G401.6 (cell line): ENCODE measurements around the gene OLAH.
"Not testable (repeated sequence)": the region's sequence is repeated elsewhere in the genome, so short reads cannot be mapped to it uniquely, and the experiment has no call there.

Experiments
- FAIRE-seq: peaks from 2 replicates; lab custom pipeline; 2012; peaks lifted over from hg19 to GRCh38; lab: Jason Lieb, UNC

The OLAH gene

GRCh38 chr10:15043674-15044073 lies at the start of gene OLAH:
TSS of gene OLAH (plus strand) at chr10:15043943. CDS start at chr10:15047289, 3,346 bp downstream.
- no peak for FAIRE-seq

GRCh38 chr10:14995964-14996565 lies 47.7 kb upstream of the OLAH start:
- no peak for FAIRE-seq

GRCh38 chr10:15013530-15013929 lies 30.2 kb upstream of the OLAH start:
- FAIRE-seq, result not testable (repeated sequence)

- FAIRE-seq, result no peak
Measured at GRCh38 chr10:15015451-15015850, 28.3 kb upstream of the OLAH start.

- not testable (repeated sequence) for FAIRE-seq
Measured at GRCh38 chr10:15020966-15021365, 22.8 kb upstream of the OLAH start.

GRCh38 chr10:15023079-15023478 lies 20.7 kb upstream of the OLAH start:
- FAIRE-seq, result not testable (repeated sequence)

GRCh38 chr10:15024017-15025004 lies 19.4 kb upstream of the OLAH start:
- FAIRE-seq, result not testable (repeated sequence)

GRCh38 chr10:15025040-15025439 lies 18.7 kb upstream of the OLAH start:
- not testable (repeated sequence) for FAIRE-seq

GRCh38 chr10:15027741-15028140 lies 16.0 kb upstream of the OLAH start:
- no peak for FAIRE-seq

- FAIRE-seq, result no peak
Measured at GRCh38 chr10:15035385-15036301, 8.1 kb upstream of the OLAH start.

GRCh38 chr10:15037691-15038090 lies 6.1 kb upstream of the OLAH start:
- FAIRE-seq, result no peak

- FAIRE-seq, result no peak
Measured at GRCh38 chr10:15038416-15038815, 5.3 kb upstream of the OLAH start.

GRCh38 chr10:15045380-15045779 lies 1.6 kb downstream of the OLAH start:
- FAIRE-seq, result no peak

- FAIRE-seq, result no peak
Measured at GRCh38 chr10:15046626-15047025, 2.9 kb downstream of the OLAH start.

GRCh38 chr10:15049533-15049932 lies 5.8 kb downstream of the OLAH start:
- FAIRE-seq, result no peak

- no peak for FAIRE-seq
Measured at GRCh38 chr10:15052121-15052520, 8.4 kb downstream of the OLAH start.

- FAIRE-seq, result no peak
Measured at GRCh38 chr10:15053061-15053460, 9.3 kb downstream of the OLAH start.

GRCh38 chr10:15058689-15059088 lies 14.9 kb downstream of the OLAH start:
- no peak for FAIRE-seq

GRCh38 chr10:15059914-15060313 lies 16.2 kb downstream of the OLAH start:
- FAIRE-seq, result no peak

- no peak for FAIRE-seq
Measured at GRCh38 chr10:15060638-15061037, 16.9 kb downstream of the OLAH start.

GRCh38 chr10:15067154-15067553 lies 23.4 kb downstream of the OLAH start:
- no peak for FAIRE-seq

- no peak for FAIRE-seq
Measured at GRCh38 chr10:15068802-15069201, 25.1 kb downstream of the OLAH start.
